LNCaP clone FGC (cell line): ENCODE data around the gene MSL1.

ENCODE experiments used
- DNase-seq: peaks from one replicate; pipeline ENCODE4 v3.0.0-alpha.2; 2011; ENCODE audit warnings: low read depth
- H3K4me3 ChIP-seq: 2 replicates; pipeline ENCODE4 v1.5.1; 2011; ENCODE audit warnings: mild to moderate bottlenecking, low read depth, low read length, control low read depth
- TF ChIP-seq, protein P1 (sequence below): IDR thresholded peaks from 2 replicates; pipeline ENCODE4 v1.5.1; 2012; ENCODE audit warnings: mild to moderate bottlenecking; ENCODE audit not compliant: control insufficient read depth, insufficient read depth; ENCODE audit errors: extremely low read depth

MSL1 gene

DNA sequence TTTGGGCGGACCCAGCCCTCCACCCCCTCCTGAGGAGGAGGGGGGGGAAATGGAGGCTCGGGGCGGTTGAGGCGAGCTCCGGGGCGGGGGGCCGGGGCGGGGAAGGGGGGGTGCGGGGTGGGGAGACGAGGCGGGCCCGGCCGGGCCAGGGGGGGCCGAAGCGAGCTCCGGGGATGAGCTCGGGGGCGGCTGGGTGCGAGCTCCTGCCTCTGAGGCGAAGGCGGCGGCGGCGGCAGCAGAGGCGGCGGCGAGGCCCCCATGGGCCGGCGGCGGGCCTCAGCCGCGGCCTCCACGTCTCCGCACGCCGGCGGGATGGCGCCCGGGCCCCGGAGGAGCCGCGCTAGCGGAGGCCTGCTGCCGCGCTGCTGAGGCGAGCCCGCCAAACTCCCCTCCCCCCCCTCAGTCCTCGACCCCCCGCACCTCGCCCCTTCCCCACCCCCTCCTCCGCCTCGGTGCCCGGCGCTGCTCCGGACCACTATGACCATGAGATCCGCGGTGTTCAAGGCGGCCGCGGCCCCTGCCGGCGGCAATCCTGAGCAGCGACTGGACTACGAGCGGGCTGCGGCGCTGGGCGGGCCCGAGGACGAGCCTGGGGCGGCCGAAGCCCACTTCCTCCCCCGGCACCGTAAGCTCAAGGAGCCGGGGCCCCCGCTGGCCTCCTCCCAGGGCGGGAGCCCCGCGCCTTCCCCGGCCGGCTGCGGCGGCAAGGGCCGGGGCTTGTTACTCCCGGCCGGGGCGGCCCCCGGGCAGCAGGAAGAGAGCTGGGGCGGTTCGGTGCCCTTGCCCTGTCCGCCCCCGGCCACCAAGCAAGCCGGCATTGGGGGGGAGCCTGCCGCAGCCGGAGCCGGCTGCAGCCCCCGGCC is 596 bp downstream of the MSL1 start:
- DNase-seq, result no peak
- TF ChIP-seq, protein P1, sequence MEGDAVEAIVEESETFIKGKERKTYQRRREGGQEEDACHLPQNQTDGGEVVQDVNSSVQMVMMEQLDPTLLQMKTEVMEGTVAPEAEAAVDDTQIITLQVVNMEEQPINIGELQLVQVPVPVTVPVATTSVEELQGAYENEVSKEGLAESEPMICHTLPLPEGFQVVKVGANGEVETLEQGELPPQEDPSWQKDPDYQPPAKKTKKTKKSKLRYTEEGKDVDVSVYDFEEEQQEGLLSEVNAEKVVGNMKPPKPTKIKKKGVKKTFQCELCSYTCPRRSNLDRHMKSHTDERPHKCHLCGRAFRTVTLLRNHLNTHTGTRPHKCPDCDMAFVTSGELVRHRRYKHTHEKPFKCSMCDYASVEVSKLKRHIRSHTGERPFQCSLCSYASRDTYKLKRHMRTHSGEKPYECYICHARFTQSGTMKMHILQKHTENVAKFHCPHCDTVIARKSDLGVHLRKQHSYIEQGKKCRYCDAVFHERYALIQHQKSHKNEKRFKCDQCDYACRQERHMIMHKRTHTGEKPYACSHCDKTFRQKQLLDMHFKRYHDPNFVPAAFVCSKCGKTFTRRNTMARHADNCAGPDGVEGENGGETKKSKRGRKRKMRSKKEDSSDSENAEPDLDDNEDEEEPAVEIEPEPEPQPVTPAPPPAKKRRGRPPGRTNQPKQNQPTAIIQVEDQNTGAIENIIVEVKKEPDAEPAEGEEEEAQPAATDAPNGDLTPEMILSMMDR, result 0 out of 2 replicates have a peak, but pooled peaks have one; percentile 8
- H3K4me3 ChIP-seq, result peak overlapping the region; percentile 68

DNA sequence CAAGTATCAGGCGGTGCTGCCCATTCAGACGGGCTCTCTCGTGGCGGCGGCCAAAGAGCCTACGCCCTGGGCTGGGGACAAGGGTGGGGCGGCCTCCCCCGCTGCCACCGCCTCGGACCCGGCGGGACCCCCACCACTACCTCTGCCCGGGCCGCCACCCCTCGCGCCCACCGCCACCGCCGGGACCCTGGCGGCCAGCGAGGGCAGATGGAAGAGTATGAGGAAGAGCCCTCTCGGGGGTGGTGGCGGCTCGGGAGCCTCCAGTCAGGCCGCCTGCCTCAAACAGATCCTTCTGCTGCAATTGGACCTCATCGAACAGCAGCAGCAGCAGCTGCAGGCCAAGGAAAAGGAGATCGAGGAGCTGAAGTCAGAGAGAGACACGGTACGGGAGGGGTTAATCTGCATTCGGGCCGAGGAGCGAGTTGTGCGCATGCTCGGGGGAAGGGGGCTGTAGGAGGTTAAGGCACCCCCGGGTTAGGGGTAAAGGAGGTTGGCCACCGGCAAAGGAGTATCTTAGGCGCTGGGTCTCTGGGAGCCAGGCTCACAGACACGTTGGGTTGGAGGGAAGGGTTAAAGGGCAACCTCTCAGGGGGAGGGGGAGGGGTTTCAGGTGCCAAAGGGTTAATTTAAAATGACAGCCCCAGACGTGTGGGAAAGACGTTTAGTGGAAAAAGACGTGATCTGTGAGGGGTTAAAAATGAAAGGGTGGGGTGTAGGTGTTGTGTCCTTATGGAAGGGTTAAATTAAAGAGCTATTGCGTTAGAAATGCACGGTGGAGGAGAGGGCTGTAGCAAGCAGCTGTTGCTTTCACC is 1.4 kb downstream of the MSL1 start:
- H3K4me3 ChIP-seq, result peak overlapping the region; percentile 68
- DNase-seq, result no peak
- TF ChIP-seq, protein P1, result no peak

DNA sequence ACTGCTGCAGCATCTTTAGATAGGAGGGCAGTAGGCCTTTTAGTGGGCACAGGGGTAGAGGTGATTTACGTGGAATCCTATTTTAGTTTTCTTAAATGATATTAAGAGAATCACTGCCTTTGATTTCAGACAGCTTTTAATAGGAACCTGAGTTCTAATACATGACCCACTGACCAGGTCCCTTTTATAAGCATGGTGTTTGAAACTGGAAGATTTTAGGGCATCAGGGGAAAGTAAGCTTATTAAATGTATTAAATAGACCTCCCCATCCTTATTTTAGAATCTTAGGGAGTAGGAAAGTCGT is 2.0 kb downstream of the MSL1 start:
- no peak for DNase-seq
- H3K4me3 ChIP-seq, result peak overlapping the region; percentile 68
- TF ChIP-seq, protein P1, result no peak

DNA sequence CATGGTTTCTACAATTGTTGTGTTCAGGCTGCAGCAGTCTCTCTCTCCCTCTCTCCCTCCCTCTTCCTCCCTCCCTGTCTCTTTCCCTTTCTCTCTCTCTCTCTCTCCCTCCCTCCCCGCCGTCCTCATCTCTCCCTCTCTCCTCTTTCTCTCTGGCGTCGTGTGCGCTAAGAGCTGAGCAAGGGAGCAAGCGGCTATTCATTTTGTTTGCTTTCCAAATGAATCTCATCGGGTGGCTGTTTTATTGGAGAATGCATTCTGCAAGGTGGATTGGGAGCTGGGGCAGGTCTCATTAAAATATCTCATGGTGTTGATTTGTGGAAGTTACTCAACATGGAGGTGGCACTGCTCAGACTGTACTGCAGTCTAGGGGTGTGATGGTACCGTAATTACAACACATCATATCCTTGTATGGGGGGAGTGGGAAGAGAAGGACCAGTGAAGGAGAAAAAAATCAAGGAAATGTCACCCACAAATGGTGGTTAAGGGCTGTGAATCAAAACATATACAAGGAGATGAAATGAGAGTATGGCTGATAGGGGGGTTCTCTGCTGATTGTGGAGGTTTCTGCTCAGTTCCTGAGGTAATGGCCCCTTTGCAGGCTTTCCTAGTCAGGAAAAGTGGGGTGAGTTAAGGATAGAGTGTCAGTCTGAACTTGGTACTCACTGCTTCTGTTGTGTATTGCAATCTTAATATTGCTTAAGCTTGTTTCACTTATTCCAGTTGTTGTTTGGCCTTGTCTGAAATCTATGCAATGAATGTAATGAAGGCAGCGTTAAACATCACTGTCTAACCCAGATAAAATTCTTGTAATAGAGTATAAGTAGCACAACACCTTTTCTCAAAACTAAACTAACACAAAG is 2.7 kb downstream of the MSL1 start:
- peak; percentile 56 for DNase-seq
- peak overlapping the region; percentile 68 for H3K4me3 ChIP-seq
- TF ChIP-seq, protein P1, result no peak

DNA sequence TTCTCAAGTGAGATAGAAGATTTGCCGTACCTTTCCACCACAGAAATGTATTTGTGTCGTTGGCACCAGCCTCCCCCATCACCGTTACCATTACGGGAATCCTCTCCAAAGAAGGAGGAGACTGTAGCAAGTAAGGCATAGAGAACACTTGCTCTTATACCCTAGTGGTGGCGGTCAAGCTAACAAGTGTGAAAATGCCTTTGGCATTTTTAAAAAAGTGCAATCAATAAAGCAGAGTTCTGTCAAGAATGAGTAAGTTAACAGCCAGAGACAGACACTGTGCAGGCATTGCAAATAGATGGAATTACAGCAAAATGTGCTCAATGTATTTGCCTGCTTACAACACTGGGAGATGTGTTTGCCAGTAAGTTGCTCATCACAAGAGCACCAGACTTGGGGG is 7.7 kb downstream of the MSL1 start:
- TF ChIP-seq, protein P1, result no peak
- no peak overlapping the region for H3K4me3 ChIP-seq
- DNase-seq, result no peak

DNA sequence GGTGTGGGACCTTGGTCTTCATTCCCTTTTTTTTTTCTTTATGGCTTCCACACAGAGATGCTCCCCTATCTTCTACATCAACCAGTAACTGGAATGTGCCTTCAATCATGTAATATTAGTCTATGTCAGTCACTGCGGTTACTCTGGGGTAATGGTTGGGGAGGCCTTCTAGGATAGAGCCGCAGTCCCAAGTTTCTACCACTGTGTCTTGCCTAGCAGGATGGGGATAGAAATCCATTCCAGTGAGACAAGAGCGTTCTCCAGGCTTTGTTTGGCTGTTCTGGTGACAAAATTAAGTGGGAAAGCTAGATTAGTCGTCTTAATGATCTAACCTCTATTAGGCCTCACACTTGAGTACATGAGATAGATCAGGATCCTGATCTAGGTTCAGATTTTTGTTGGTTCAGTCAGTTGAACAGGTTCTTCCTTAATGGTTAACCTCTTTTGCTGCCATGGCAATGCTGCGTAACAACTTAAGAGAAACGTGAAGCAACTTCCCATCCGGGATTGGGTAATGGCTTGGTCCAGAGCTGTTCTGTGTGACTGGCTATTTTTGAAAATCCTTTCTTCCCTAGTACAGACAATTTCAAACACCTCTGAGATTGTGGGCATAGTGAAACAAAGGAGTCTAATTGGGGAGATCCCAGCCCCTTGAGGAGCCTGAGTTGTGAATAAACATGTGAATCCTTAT is 8.7 kb downstream of the MSL1 start:
- no peak for DNase-seq
- no peak overlapping the region for H3K4me3 ChIP-seq
- TF ChIP-seq, protein P1, result no peak
